H1 (cell line): ENCODE measurements around the gene RASGRF1. TPM values are rescaled to one million over a fixed set of nuclear protein-coding genes. Genes with fewer than 3 reads are reported as not detected.

Source experiments
- CTCF ChIA-PET: fragments of 300-600 bp; sonication (Branson Sonifier 250); formaldehyde crosslinking; loops from one replicate; lab custom pipeline; 2021; ENCODE audit not compliant: partially characterized antibody; lab: Charles Lee
- POLR2A ChIA-PET: fragments of 300-600 bp; sonication (Branson Sonifier 250); formaldehyde crosslinking; loops from one replicate; lab custom pipeline; 2021; ENCODE audit warnings: inconsistent platforms; ENCODE audit not compliant: partially characterized antibody; lab: Charles Lee
- DNase-seq, 2 experiments: peaks; one replicate each; pipeline versions ENCODE4 v3.0.0 to v3.0.0-alpha.2; 2010 to 2022; ENCODE audit warnings: low spot score in 2 of 2, low read depth in 1 of 2, mixed read lengths in 1 of 2
- FAIRE-seq: peaks from 2 replicates; lab custom pipeline; 2011; peaks lifted over from hg19 to GRCh38; lab: Jason Lieb, UNC
- H2AFZ ChIP-seq: 2 replicates; pipeline ENCODE4 v1.8.1; 2012; ENCODE audit warnings: low read length, inconsistent platforms
- H2AK5ac ChIP-seq: 2 replicates; pipeline ENCODE4 v1.6.1; 2013; ENCODE audit warnings: low read depth, low read length
- H2BK120ac ChIP-seq: replicated peaks from 2 replicates; pipeline ENCODE3; 2013; ENCODE audit warnings: low read depth, low read length, inconsistent platforms
- H2BK12ac ChIP-seq: 2 replicates; pipeline ENCODE4 v1.6.1; 2013; ENCODE audit warnings: low read depth, low read length
- H2BK15ac ChIP-seq: 2 replicates; pipeline ENCODE4 v1.6.1; 2013; ENCODE audit warnings: low read length
- H2BK20ac ChIP-seq: 2 replicates; pipeline ENCODE4 v1.6.1; 2013; ENCODE audit warnings: low read length
- H2BK5ac ChIP-seq: 2 replicates; pipeline ENCODE4 v1.6.1; 2013; ENCODE audit warnings: low read depth, low read length
- H3K14ac ChIP-seq: 2 replicates; pipeline ENCODE4 v1.6.1; 2013; ENCODE audit warnings: inconsistent platforms; ENCODE audit not compliant: insufficient read length
- H3K18ac ChIP-seq: 2 replicates; pipeline ENCODE4 v1.6.1; 2013; ENCODE audit warnings: low read length; ENCODE audit errors: extremely low read depth
- H3K23ac ChIP-seq: 2 replicates; pipeline ENCODE4 v1.6.1; 2013; ENCODE audit warnings: inconsistent platforms; ENCODE audit not compliant: insufficient read length
- H3K23me2 ChIP-seq: 2 replicates; pipeline ENCODE4 v1.6.1; 2013; ENCODE audit warnings: low read depth, low read length
- H3K27ac ChIP-seq: 2 replicates; pipeline ENCODE4 v1.6.1; 2011; ENCODE audit warnings: low read depth, low read length, inconsistent platforms
- H3K27me3 ChIP-seq, 4 experiments: replicated peaks in 1 of 4; 1 replicate in 1 of 4; 2 replicates in 3 of 4; pipeline versions ENCODE4 v1.6.1 to v1.8.1; 2011 to 2013; ENCODE audit warnings: low read length in 3 of 4, mild to moderate bottlenecking in 3 of 4, inconsistent platforms in 2 of 4, mixed read lengths in 2 of 4, moderate library complexity in 1 of 4; ENCODE audit not compliant: control insufficient read depth in 3 of 4, insufficient read depth in 3 of 4; ENCODE audit errors: extremely low read depth in 1 of 4
- H3K36me3 ChIP-seq, 4 experiments: 2 replicates each; pipeline versions ENCODE4 v1.6.1 to v1.8.1; 2011 to 2013; ENCODE audit warnings: mild to moderate bottlenecking in 4 of 4, low read length in 3 of 4, moderate library complexity in 2 of 4, control low read depth in 1 of 4, inconsistent platforms in 1 of 4; ENCODE audit not compliant: insufficient read depth in 4 of 4, control insufficient read depth in 2 of 4
- H3K4ac ChIP-seq: replicated peaks from 2 replicates; pipeline ENCODE3; 2013; ENCODE audit warnings: low read length, low read depth, mixed read lengths, inconsistent platforms; ENCODE audit not compliant: insufficient read length
- H3K4me1 ChIP-seq, 4 experiments: replicated peaks in 1 of 4; 1 replicate in 1 of 4; 2 replicates in 3 of 4; pipeline versions ENCODE4 v1.6.1 to v1.8.1; 2011 to 2013; ENCODE audit warnings: low read length in 3 of 4, inconsistent platforms in 2 of 4, mixed read lengths in 1 of 4; ENCODE audit not compliant: insufficient read depth in 4 of 4, control insufficient read depth in 3 of 4
- H3K4me2 ChIP-seq, 2 experiments: 2 replicates each; pipeline versions ENCODE4 v1.6.1 to v1.8.1; 2011 to 2013; ENCODE audit warnings: low read depth in 2 of 2, low read length in 2 of 2, control low read depth in 1 of 2, inconsistent platforms in 1 of 2, mild to moderate bottlenecking in 1 of 2; ENCODE audit not compliant: insufficient read depth in 1 of 2
- H3K4me3 ChIP-seq, 4 experiments: fragments of 200-600, 300-600 bp in 1 of 4; sonication (generic), shearing (Covaris generic), sonication (Bioruptor Twin) in 1 of 4; 2 replicates each; pipeline versions ENCODE4 v1.5.1 to v1.8.1; 2011 to 2016; ENCODE audit warnings: low read length in 4 of 4, low read depth in 3 of 4, control low read depth in 2 of 4, inconsistent platforms in 2 of 4, mild to moderate bottlenecking in 2 of 4, mixed read lengths in 1 of 4, moderate library complexity in 1 of 4; ENCODE audit not compliant: insufficient read depth in 2 of 4; ENCODE audit errors: extremely low read depth in 1 of 4
- H3K56ac ChIP-seq: replicated peaks from 2 replicates; pipeline ENCODE3; 2013; ENCODE audit warnings: low read depth, mild to moderate bottlenecking, mixed read lengths, low read length, inconsistent platforms; ENCODE audit not compliant: insufficient read length
- H3K79me1 ChIP-seq: 2 replicates; pipeline ENCODE4 v1.6.1; 2013; ENCODE audit warnings: low read depth, low read length, control low read depth
- H3K79me2 ChIP-seq, 2 experiments: 2 replicates each; pipeline versions ENCODE4 v1.6.1 to v1.8.1; 2012 to 2013; ENCODE audit warnings: low read length in 2 of 2, mild to moderate bottlenecking in 2 of 2, inconsistent platforms in 1 of 2; ENCODE audit not compliant: insufficient read depth in 2 of 2, control insufficient read depth in 1 of 2
- H3K9ac ChIP-seq, 4 experiments: replicated peaks in 1 of 4; 1 replicate in 1 of 4; 2 replicates in 3 of 4; pipeline versions ENCODE4 v1.6.1 to v1.8.1; 2011 to 2013; ENCODE audit warnings: low read depth in 3 of 4, low read length in 3 of 4, control low read depth in 2 of 4, mild to moderate bottlenecking in 2 of 4, moderate library complexity in 2 of 4, inconsistent platforms in 1 of 4; ENCODE audit errors: extremely low read depth in 1 of 4
- H3K9me3 ChIP-seq, 2 experiments: 2 replicates each; pipeline versions ENCODE4 v1.6.1 to v1.8.1; 2012 to 2013; ENCODE audit warnings: mild to moderate bottlenecking in 2 of 2, moderate library complexity in 2 of 2, control low read depth in 1 of 2, inconsistent platforms in 1 of 2, low read depth in 1 of 2, low read length in 1 of 2, mixed read lengths in 1 of 2; ENCODE audit not compliant: insufficient read depth in 2 of 2
- H4K20me1 ChIP-seq, 2 experiments: replicated peaks in 1 of 2; 2 replicates each; pipeline versions ENCODE3 to v1.8.1; 2011 to 2013; ENCODE audit warnings: inconsistent platforms in 2 of 2, low read length in 2 of 2, mild to moderate bottlenecking in 1 of 2; ENCODE audit not compliant: insufficient read depth in 2 of 2, control insufficient read depth in 1 of 2
- H4K5ac ChIP-seq: 2 replicates; pipeline ENCODE4 v1.6.1; 2013; ENCODE audit warnings: low read length, low read depth, mixed read lengths, inconsistent platforms; ENCODE audit not compliant: insufficient read length
- H4K8ac ChIP-seq: 2 replicates; pipeline ENCODE4 v1.8.0; 2013; ENCODE audit warnings: mild to moderate bottlenecking, moderate library complexity, low read length, inconsistent platforms; ENCODE audit not compliant: insufficient read depth; ENCODE audit errors: extremely low read depth
- H4K91ac ChIP-seq: replicated peaks from 2 replicates; pipeline ENCODE3; 2013; ENCODE audit warnings: low read length, mixed read lengths, inconsistent platforms; ENCODE audit not compliant: insufficient read length
- BCL11A ChIP-seq, 2 experiments: IDR thresholded peaks; one replicate each; pipeline ENCODE4 v1.6.1; 2011; ENCODE audit warnings: low read depth in 2 of 2, low read length in 2 of 2, mild to moderate bottlenecking in 2 of 2
- E2F6 ChIP-seq: IDR thresholded peaks from 2 replicates; pipeline ENCODE4 v1.6.1; 2012; ENCODE audit warnings: inconsistent platforms
- EZH2 ChIP-seq: fragments of 200-600 bp; sonication (generic); IDR thresholded peaks from 2 replicates; pipeline ENCODE4 v1.7.1; 2012; ENCODE audit warnings: low read depth, mild to moderate bottlenecking, moderate library complexity, low read length, inconsistent platforms; ENCODE audit not compliant: severe bottlenecking
- FOSL1 ChIP-seq: IDR thresholded peaks from 2 replicates; pipeline ENCODE4 v1.6.1; 2011; ENCODE audit warnings: mild to moderate bottlenecking, low read depth, low read length, moderate library complexity; ENCODE audit not compliant: insufficient read depth
- HDAC2 ChIP-seq, 2 experiments: fragments of 300-600 bp in 1 of 2; sonication (generic) in 1 of 2; IDR thresholded peaks; 2 replicates each; pipeline ENCODE4 v1.6.1; 2011 to 2012; ENCODE audit warnings: low read depth in 2 of 2, low read length in 2 of 2, mild to moderate bottlenecking in 2 of 2, moderate library complexity in 2 of 2, borderline replicate concordance in 1 of 2, inconsistent platforms in 1 of 2
- HDAC6 ChIP-seq: IDR thresholded peaks from one replicate; pipeline ENCODE4 v1.7.1; 2012; ENCODE audit warnings: low read depth, mild to moderate bottlenecking, inconsistent platforms, low read length, moderate library complexity
- JUN ChIP-seq: IDR thresholded peaks from 2 replicates; pipeline ENCODE4 v1.6.1; 2011; ENCODE audit warnings: low read depth, mild to moderate bottlenecking, improper control_type of control experiment, low read length
- KDM5A ChIP-seq: fragments of 200-600 bp; IDR thresholded peaks from 2 replicates; pipeline ENCODE4 v1.7.1; 2012; ENCODE audit warnings: mild to moderate bottlenecking, low read length, inconsistent platforms, mixed read lengths
- MAFK ChIP-seq: IDR thresholded peaks from 2 replicates; pipeline ENCODE4 v1.6.1; 2012; ENCODE audit warnings: low read depth, mild to moderate bottlenecking, improper control_type of control experiment, low read length
- PHF8 ChIP-seq: fragments of 200-600 bp; sonication (generic); conservative IDR thresholded peaks from 2 replicates; pipeline ENCODE4 v1.7.1; 2012; ENCODE audit warnings: low read depth, mild to moderate bottlenecking, inconsistent platforms, low read length, moderate library complexity
- POLR2AphosphoS5 ChIP-seq: IDR thresholded peaks from 2 replicates; pipeline ENCODE4 v1.6.1; 2011; ENCODE audit warnings: low read depth, low read length
- SUZ12 ChIP-seq: fragments of 200-600 bp; sonication (generic); IDR thresholded peaks from 2 replicates; pipeline ENCODE4 v1.6.1; 2012; ENCODE audit warnings: mild to moderate bottlenecking, inconsistent platforms, low read length, moderate library complexity, mixed read lengths
- ZNF274 ChIP-seq: IDR thresholded peaks from 2 replicates; pipeline ENCODE4 v1.7.0; 2012; ENCODE audit warnings: low read length, borderline replicate concordance; ENCODE audit errors: extremely low read depth
- WGBS, 2 experiments: shearing (Covaris generic) in 1 of 2; methylation state at CpG; one replicate each; pipeline versions ENCODE4 v1.1.6 to v1.1.7; 2013 to 2015; ENCODE audit warnings: low lambda C conversion rate in 2 of 2, mixed read lengths in 2 of 2, inconsistent platforms in 1 of 2, low coverage in 1 of 2, missing lambda C conversion rate in 1 of 2; ENCODE audit not compliant: insufficient replicate concordance in 2 of 2, insufficient coverage in 1 of 2, insufficient read length in 1 of 2; ENCODE audit errors: extremely low coverage in 1 of 2, missing lambda C conversion rate in 1 of 2; 5-methylcytosine and 5-hydroxymethylcytosine counted together
- polyA plus RNA-seq, 7 experiments: library from polyadenylated mRNA; depleted of rRNA in 3 of 7; stranded (reverse) in 5 of 7; unstranded in 2 of 7; fragments of >200 nt in 5 of 7; fragments of 200-250 nt in 2 of 7; gene quantifications; 1 replicate in 5 of 7; 2 replicates in 1 of 7; 4 replicates in 1 of 7; pipeline versions ENCODE4 v1.2.1 to v1.2.3, GENCODE V29; 2011 to 2013; ENCODE audit warnings: missing spikeins in 2 of 7, mixed read lengths in 2 of 7
- total RNA-seq: library from RNA; stranded (reverse); fragmentation: NEBNext Ultra II Directional; extraction: Animal tissue kit (Norgen Biotek cat#: 25700); gene quantifications from 2 replicates; pipeline ENCODE4 v1.2.1, GENCODE V29; 2021

Gene RASGRF1
- total and polyA plus RNA-seq, 2 of the 8 experiments (the other 6 are each of a cell fraction or from before 2014, with no cell fraction given): 0.42 to 0.67 TPM

GRCh38 chr15:79037848-79038247 lies 52.7 kb downstream of the RASGRF1 start:
- Histone ChIP-seq H3K36me3 (no peaks in the 10 kb centered on the region), H2BK120ac (no peak overlapping the region), H3K4ac (no peak overlapping the region), H2BK12ac (no peak overlapping the region), H3K27me3 (peaks cover 0 to 4% (median 0%) of the 10 kb centered on the region in 4 experiments; a peak in 3 of 7 replicates), H2AK5ac (no peak overlapping the region), H3K18ac (no peak overlapping the region), H4K5ac (no peak overlapping the region), H3K56ac (no peak overlapping the region), H2BK15ac (no peak overlapping the region), H4K91ac (no peak overlapping the region), H3K9me3 (peaks cover 7 to 9% of the 10 kb centered on the region in 2 experiments; a peak in 3 of 4 replicates), H3K79me1 (no peaks in the 10 kb centered on the region), H2BK5ac (no peak overlapping the region), H2AFZ (no peak overlapping the region), H3K27ac (no peak overlapping the region), H3K79me2 (no peaks in the 10 kb centered on the region), H4K20me1 (no peaks in the 10 kb centered on the region), H3K23ac (no peak overlapping the region), H2BK20ac (no peak overlapping the region), H3K4me2 (no peak overlapping the region), H3K4me1 (peaks cover 0 to 12% (median 5%) of the 10 kb centered on the region in 4 experiments), H3K23me2 (no peaks in the 10 kb centered on the region), H3K14ac (no peak overlapping the region), H4K8ac (no peak overlapping the region), H3K9ac (no peak overlapping the region), H3K4me3 (no peak overlapping the region)
- 95% methylated on average over 1 of the region's 1 CpG; no CpG with 5 or more reads in 1 of the 2 experiments for WGBS, 2 experiments
- no peak for DNase-seq
- ChIA-PET CTCF (interaction anchor here (0.7 to 1.3 kb wide), 4 partner anchors 10 to 146 kb away, joined by 3 to 5 read pairs (median 4); no protein-coding TSS in a partner anchor), POLR2A (no interaction called here)
- FAIRE-seq: no peak
- TF ChIP-seq FOSL1 (no peak), EZH2 (no peak), E2F6 (no peak), POLR2AphosphoS5 (no peak), KDM5A (no peak), SUZ12 (no peak), HDAC6 (no peak), JUN (no peak), PHF8 (no peak), MAFK (no peak), BCL11A (IDR thresholded peaks at IDR 0.05; ENCODE audit: low read depth in 2 of 2, low read length in 2 of 2) (no peak), HDAC2 (IDR thresholded peaks at IDR 0.05; ENCODE audit: borderline replicate concordance in 1 of 2, low read depth in 2 of 2, low read length in 2 of 2) (no peak), ZNF274 (no peak)
